Esophagus muscularis mucosa (tissue), 4 donors: ENCODE results near the gene SH3D19. TPM values are rescaled to one million over a fixed set of nuclear protein-coding genes. Genes with fewer than 3 reads are reported as not detected.

Source experiments
- DNase-seq: peaks from one replicate; pipeline ENCODE4 v3.0.0-alpha.2; 2017; ENCODE audit errors: extremely low spot score
- H3K27ac ChIP-seq, 4 donors: fragments of 200-600 bp; sonication (generic); replicated peaks in 1 of 4; 1 replicate in 3 of 4; 2 replicates in 1 of 4; pipeline ENCODE4 v1.5.1; 2016 to 2019; ENCODE audit warnings: mild to moderate bottlenecking in 1 of 4
- H3K27me3 ChIP-seq, 4 donors: fragments of 200-600 bp; sonication (generic); one replicate each; pipeline versions ENCODE4 v1.5.1 to v1.6.0; 2016 to 2019
- H3K36me3 ChIP-seq, 4 donors: fragments of 200-600 bp; sonication (generic); one replicate each; pipeline ENCODE4 v1.5.1; 2016 to 2019
- H3K4me1 ChIP-seq, 4 donors: fragments of 200-600 bp; sonication (generic); one replicate each; pipeline ENCODE4 v1.5.1; 2016 to 2019
- H3K4me3 ChIP-seq, 4 donors: fragments of 200-600 bp; sonication (generic); 1 replicate in 2 of 4; 2 replicates in 2 of 4; pipeline ENCODE4 v1.5.1; 2016 to 2019; ENCODE audit warnings: mild to moderate bottlenecking in 4 of 4, moderate library complexity in 1 of 4
- H3K9me3 ChIP-seq, 4 donors: fragments of 200-600 bp; sonication (generic); 1 replicate in 3 of 4; 2 replicates in 1 of 4; pipeline ENCODE4 v1.5.1; 2016 to 2019
- EP300 ChIP-seq: sonication (generic); formaldehyde crosslinking; IDR thresholded peaks from one replicate; pipeline ENCODE4 v1.6.1; 2017; ENCODE audit warnings: antibody characterized with exemption
- POLR2A ChIP-seq: fragments of 450-650 bp; IDR thresholded peaks from one replicate; pipeline ENCODE4 v1.6.1; 2017; ENCODE audit warnings: antibody characterized with exemption, moderate library complexity, mild to moderate bottlenecking, low read depth
- POLR2AphosphoS5 ChIP-seq, 2 donors: sonication (generic); formaldehyde crosslinking; IDR thresholded peaks; one replicate each; pipeline ENCODE4 v1.6.1; 2017; ENCODE audit warnings: antibody characterized with exemption in 2 of 2
- WGBS: methylation state at CpG from one replicate; pipeline ENCODE4 v1.1.5; 2018; 5-methylcytosine and 5-hydroxymethylcytosine counted together
- intact Hi-C: fragments of 100-400 bp; cut with DNase I; formaldehyde crosslinking; loops from one replicate; pipeline ENCODE4 v1.15.1; 2023
- total RNA-seq, 4 donors: library from RNA; depleted of rRNA; stranded (reverse); fragments of >200 nt; gene quantifications; one replicate each; pipeline versions ENCODE4 v1.1.0 to v1.2.1, GENCODE V29; 2016
- TF ChIP-seq, protein P1 (sequence below), 3 experiments: fragments of 200-600 bp in 2 of 3; fragments of 450-650 bp in 1 of 3; sonication (generic) in 2 of 3; IDR thresholded peaks; one replicate each; pipeline ENCODE4 v1.5.1; 2017 to 2019; ENCODE audit warnings: antibody characterized with exemption in 3 of 3, mild to moderate bottlenecking in 2 of 3, moderate library complexity in 1 of 3

The SH3D19 gene
- total RNA-seq, 4 donors from 2014 or later = 115 to 186 (median 177) TPM

- WGBS = 92% methylated on average over 8 of the region's 8 CpGs
These were observed 149.4 kb downstream of the SH3D19 start for GRCh38 chr4:151175754-151176631.

GRCh38 chr4:151175233-151175632 is 150.2 kb downstream of the SH3D19 start:
- Histone ChIP-seq H3K4me1 (peaks cover 0 to 53% (median 41%) of the 10 kb centered on the region in 4 donors), H3K9me3 (no peaks in the 10 kb centered on the region), H3K4me3 (no peak overlapping the region), H3K27me3 (no peaks in the 10 kb centered on the region), H3K36me3 (peaks cover 0 to 49% (median 23%) of the 10 kb centered on the region in 4 donors), H3K27ac (peak overlapping the region; percentile 13 to 60 (median 40))
- WGBS = 78% methylated on average over 7 of the region's 7 CpGs
- intact Hi-C loops = no loop called here
- DNase-seq = no peak
- TF ChIP-seq EP300 (no peak), POLR2A (no peak), POLR2AphosphoS5 (IDR thresholded peaks at IDR 0.05) (no peak)
- TF ChIP-seq, protein P1, sequence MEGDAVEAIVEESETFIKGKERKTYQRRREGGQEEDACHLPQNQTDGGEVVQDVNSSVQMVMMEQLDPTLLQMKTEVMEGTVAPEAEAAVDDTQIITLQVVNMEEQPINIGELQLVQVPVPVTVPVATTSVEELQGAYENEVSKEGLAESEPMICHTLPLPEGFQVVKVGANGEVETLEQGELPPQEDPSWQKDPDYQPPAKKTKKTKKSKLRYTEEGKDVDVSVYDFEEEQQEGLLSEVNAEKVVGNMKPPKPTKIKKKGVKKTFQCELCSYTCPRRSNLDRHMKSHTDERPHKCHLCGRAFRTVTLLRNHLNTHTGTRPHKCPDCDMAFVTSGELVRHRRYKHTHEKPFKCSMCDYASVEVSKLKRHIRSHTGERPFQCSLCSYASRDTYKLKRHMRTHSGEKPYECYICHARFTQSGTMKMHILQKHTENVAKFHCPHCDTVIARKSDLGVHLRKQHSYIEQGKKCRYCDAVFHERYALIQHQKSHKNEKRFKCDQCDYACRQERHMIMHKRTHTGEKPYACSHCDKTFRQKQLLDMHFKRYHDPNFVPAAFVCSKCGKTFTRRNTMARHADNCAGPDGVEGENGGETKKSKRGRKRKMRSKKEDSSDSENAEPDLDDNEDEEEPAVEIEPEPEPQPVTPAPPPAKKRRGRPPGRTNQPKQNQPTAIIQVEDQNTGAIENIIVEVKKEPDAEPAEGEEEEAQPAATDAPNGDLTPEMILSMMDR (IDR thresholded peaks at IDR 0.05) = no peak

More at GRCh38 chr4:151175754-151176631, 149.4 kb downstream of the SH3D19 start:
- intact Hi-C loops = no loop called here
- Histone ChIP-seq H3K27ac (peak overlapping the region in 1 of 4 donors; percentile 60), H3K9me3 (no peaks in the 10 kb centered on the region), H3K4me1 (peaks cover 0 to 45% (median 34%) of the 10 kb centered on the region in 4 donors), H3K4me3 (no peak overlapping the region), H3K27me3 (no peaks in the 10 kb centered on the region), H3K36me3 (peaks cover 0 to 49% (median 23%) of the 10 kb centered on the region in 4 donors)
- TF ChIP-seq POLR2AphosphoS5 (IDR thresholded peaks at IDR 0.05) (no peak), EP300 (no peak), POLR2A (no peak)
- TF ChIP-seq, protein P1 (IDR thresholded peaks at IDR 0.05) = no peak
- no peak for DNase-seq

GRCh38 chr4:151174784-151175183 is 150.6 kb downstream of the SH3D19 start:
- H3K27me3 ChIP-seq = no peaks in the 10 kb centered on the region
- peaks cover 3 to 57% (median 45%) of the 10 kb centered on the region in 4 donors for H3K4me1 ChIP-seq
- intact Hi-C loops = no loop called here
- TF ChIP-seq POLR2AphosphoS5 (IDR thresholded peaks at IDR 0.05) (no peak), POLR2A (no peak), EP300 (no peak)
- TF ChIP-seq, protein P1 (IDR thresholded peaks at IDR 0.05) = no peak
- WGBS = 75% methylated on average over 7 of the region's 7 CpGs
- H3K4me3 ChIP-seq = no peak overlapping the region
- H3K36me3 ChIP-seq = peaks cover 0 to 49% (median 23%) of the 10 kb centered on the region in 4 donors
- peak overlapping the region; percentile 13 to 60 (median 40) for H3K27ac ChIP-seq
- no peak for DNase-seq
- no peaks in the 10 kb centered on the region for H3K9me3 ChIP-seq

GRCh38 chr4:151173871-151174270 is 151.5 kb downstream of the SH3D19 start:
- DNase-seq = no peak
- WGBS = 25% methylated on average over 3 of the region's 3 CpGs
- peaks cover 0 to 49% (median 23%) of the 10 kb centered on the region in 4 donors for H3K36me3 ChIP-seq
- TF ChIP-seq EP300 (no peak), POLR2A (no peak), POLR2AphosphoS5 (IDR thresholded peaks at IDR 0.05) (no peak)
- TF ChIP-seq, protein P1 (IDR thresholded peaks at IDR 0.05) = no peak
- intact Hi-C loops = no loop called here
- H3K4me3 ChIP-seq = no peak overlapping the region
- peaks cover 9 to 67% (median 55%) of the 10 kb centered on the region in 4 donors for H3K4me1 ChIP-seq
- H3K27me3 ChIP-seq = no peaks in the 10 kb centered on the region
- peak overlapping the region; percentile 12 to 60 (median 40) for H3K27ac ChIP-seq
- no peaks in the 10 kb centered on the region for H3K9me3 ChIP-seq
